HG03103 (cell line): ENCODE measurements around the gene CENPS.
"Not testable (repeated sequence)": the region's sequence is repeated elsewhere in the genome, so short reads cannot be mapped to it uniquely, and the experiment has no call there.

Source experiments
- ATAC-seq: cut with Tn5 transposase; IDR thresholded peaks from one replicate; pipeline ENCODE4 v1.9.1; 2021; ENCODE audit warnings: low read depth; ENCODE audit not compliant: unreplicated experiment

Gene CENPS

DNA sequence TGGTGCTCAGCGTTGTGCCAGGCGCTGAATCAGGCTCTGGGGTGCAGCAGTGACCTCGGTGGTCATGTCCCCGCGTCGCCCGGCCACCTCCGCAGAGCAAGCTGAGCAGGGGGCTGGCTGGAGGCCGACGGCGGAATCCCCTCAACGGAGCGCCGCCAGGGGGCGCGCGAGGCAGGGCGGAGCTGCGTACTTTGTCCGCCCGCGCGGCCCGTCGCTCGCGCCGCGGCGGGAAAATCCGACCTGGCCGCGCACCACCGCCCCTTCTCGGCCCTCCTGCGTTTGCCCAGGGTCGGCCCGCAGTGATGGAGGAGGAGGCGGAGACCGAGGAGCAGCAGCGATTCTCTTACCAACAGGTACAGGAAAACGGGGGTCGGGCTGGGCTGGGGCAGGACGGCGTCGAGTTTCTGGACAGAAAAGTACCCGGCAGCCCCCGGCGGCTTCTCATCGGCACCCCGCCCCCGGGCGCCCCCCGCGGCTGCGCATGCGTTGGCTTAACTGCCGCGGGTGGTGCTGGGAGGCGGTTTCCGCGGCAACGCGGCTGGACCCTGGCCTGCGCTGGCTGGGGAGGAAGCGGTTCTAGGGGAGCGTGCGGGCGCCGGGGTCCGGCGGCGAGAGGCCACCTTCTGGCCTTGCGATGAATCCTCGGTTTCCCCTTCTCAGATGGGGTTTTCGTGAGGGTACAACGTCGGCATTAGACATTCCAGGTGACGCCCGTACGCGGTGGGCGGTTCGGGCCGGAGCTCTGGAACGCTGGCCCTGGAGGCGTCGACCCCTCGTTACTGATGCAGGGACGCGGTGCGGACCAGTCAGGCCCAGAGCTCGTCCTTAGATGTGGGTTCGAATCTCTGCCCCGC is at the start of gene CENPS:
CENPS (plus strand) TSS at position 218 of the 854 bp plus-strand sequence; CDS start at position 303, 85 bp downstream.
- peak; percentile 71 for ATAC-seq

- no peak for ATAC-seq
Measured at GRCh38 chr1:10380594-10381275, 49.5 kb upstream of the CENPS start.

- no peak for ATAC-seq
Measured at GRCh38 chr1:10383630-10384029, 46.6 kb upstream of the CENPS start.

DNA sequence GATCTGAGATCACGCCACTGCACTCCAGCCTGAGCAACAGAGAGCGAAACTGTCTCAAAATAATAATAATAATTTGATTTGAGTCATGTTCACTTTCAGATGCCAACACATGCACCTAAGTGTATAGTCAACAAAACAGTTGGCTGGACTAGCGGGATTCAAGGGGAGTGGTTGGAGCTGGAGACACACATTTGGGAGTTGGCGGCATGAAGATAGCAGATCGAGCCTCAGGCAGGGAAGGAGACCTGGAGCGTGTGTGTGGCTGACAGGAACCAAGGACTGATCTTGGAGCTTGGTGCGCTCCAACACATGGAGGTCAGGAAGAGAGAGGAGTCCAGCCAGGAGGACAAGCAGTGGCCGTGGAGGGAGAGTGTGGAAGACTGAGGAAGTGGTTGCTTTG is 46.0 kb upstream of the CENPS start:
- no peak for ATAC-seq

GRCh38 chr1:10386761-10387676 is 43.2 kb upstream of the CENPS start:
- no peak for ATAC-seq

GRCh38 chr1:10387677-10388386 is 42.4 kb upstream of the CENPS start:
- no peak for ATAC-seq

GRCh38 chr1:10388387-10388715 is 41.9 kb upstream of the CENPS start:
- no peak for ATAC-seq

DNA sequence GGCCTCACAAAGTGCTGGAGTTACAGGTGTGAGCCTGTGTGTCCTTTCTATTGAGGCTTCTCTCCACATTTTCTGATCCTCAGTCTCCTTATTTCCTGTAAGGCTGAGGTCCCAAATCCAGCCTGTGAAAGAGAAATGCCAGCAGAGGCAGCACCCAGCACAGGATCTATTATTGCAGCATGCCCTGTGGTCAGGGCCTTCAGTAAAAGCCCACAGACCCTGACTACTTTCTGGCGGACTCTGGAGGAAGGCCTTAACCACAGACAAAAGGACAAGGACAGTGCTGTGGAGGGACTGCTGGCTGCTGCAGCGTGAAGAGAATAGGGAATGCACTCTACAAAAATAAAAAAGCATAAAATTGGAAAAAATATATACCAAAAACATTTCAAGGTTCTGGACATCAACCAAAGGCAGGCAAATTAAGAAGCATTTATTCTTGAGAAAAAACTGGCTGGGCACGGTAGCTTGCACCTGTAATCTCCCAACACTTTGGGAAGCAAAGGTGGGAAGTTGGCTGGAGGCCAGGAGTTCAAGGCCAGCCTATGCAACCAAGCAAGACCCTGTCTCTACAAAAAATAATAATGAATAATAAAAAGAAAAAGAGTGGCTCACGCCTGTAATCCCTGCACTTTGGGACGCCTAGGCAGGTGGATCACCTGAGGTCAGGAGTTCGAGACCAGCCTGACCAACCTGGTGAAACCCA is 40.8 kb upstream of the CENPS start:
- no peak for ATAC-seq

DNA sequence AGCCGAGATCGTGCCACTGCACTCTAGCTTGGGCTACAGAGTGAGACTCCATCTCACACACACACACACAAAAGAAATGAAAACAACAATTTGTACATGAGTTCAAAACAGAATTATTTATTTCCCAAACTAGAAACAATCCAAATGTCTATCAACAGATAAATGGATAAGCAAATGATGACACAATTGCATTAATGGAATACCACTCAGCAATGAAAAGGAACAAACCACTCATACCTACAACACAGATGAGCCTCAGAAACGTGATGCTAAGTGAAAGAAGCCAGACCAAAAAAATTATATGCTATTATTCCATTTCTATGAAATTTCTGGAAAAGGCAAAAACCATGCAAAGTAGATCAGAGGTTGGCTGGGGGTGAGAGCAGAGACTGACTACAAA is 33.4 kb upstream of the CENPS start:
- ATAC-seq: no peak

DNA sequence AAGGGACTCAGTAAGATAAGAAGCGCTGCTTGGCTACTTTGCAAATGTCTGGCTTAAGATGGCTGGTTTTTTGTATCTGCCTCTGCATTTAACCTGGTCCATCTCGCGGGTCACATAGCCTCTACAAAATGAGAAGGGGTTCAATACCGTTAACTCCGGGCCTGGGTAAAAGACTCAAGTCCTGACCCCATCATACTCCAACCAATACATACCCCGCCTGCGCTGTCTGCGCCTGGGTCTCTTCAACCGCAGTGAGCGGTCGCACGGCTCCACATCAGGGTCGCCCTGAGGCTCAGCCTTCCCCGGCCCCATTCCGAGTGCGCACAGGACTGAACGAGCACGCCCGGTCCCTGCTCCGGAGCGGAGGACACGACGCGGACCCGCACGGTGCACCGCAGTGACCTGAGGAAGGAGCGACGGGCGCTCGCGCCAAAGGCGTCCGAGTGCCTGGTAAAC is 31.9 kb upstream of the CENPS start:
- ATAC-seq: no peak

DNA sequence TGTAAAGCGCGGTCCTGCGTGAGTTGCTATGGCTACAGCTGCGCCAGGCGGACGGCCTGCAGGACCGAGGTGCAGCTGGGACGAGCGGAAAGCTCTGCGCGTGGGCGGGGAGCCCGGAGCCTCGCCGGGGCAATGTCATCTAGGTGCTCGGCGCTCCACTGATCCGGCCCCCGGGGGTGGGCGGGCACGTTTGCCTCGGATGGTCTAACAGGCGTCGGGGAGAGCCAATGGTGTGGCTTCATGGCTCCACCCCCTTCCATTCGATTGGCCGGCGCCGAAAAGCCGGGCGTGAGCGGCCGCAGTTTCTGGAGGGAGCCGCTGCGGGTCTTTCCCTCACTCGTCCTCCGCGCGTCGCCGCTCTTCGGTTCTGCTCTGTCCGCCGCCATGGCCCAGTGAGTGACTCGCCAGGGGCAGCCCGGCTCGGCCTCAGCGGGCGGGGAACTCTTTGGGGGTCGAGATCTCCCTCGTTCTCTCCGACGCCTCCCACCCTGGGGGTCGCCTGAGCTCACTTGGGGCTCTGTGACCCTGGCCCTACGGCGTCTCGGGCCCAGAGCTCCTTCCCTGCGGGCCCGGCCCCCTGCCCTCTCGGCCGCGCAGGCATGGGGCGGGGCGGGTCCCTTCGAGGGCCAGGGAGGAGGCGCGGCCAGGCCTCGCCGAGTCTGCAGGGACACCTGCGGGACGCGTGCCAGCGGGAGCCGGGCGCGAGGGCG is 31.3 kb upstream of the CENPS start, which contains the start of gene PGD:
PGD (plus strand) TSS at position 331 of the 710 bp plus-strand sequence; CDS start at position 385, 54 bp downstream.
- ATAC-seq: peak; percentile 90

- ATAC-seq: no peak
Measured at GRCh38 chr1:10399444-10399941, 30.7 kb upstream of the CENPS start.

DNA sequence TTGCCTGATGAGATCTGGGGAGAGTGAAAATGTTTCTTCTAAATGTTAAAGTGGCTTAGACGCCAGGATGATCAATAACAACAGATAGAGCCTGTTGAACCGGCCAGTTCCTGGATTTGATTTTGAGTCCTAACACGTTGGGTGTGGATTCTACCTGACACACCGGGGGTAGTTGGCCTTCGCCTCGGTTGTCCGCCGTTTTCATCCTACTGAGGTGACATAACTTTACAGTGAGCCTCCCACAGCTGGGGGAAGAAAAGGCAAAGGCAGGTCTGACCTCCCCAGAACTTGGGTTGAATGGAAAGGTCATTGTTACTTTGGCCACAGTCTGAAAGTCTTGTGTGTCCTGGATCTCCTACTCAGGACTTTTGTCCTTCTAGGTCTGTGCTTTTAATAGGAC is 30.2 kb upstream of the CENPS start:
- ATAC-seq: no peak

DNA sequence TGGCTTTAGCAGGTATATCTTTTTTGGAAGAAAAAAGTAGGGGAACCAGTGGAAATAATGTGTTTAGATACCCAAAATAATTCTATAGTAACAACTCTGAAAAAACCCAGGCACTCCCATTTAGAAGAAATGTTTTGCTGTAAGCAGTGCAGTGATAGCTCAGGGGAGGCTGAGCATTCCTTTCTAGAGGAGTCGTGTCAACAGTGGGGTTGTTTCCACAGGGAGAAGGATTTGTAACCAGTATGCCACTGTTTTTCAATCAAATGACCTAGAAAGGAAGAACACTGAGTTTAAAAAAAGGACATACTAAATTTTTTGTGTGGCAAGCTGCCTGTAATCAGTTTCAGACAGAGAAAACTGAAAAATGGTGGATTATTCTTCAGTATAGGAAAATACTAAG is 29.0 kb upstream of the CENPS start:
- no peak for ATAC-seq

DNA sequence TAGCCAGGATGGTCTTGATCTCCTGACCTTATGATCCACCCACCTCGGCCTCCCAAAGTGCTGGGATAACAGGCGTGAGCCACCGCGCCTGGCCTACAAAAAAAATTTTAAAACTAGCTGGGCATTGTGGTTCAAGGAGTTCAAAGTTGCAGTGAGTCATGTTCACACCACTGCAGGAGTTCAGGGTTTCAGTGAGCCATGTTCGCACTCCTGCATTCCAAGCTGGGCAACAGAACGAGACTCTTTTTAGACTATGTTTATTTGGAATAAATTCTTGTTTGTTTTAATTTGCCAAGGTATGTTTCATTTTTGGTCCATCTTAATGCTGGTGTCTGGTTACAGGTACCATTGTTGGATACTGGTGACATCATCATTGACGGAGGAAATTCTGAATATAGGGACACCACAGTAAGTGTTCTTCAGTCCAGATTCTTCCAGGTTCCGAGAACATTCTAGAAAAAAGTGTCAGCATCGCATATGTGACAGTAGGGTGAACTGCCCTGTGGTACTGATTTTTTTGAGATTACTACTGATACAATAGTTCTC is 27.4 kb upstream of the CENPS start:
- ATAC-seq: no peak

- no peak for ATAC-seq
Measured at GRCh38 chr1:10407201-10407600, 23.0 kb upstream of the CENPS start.

DNA sequence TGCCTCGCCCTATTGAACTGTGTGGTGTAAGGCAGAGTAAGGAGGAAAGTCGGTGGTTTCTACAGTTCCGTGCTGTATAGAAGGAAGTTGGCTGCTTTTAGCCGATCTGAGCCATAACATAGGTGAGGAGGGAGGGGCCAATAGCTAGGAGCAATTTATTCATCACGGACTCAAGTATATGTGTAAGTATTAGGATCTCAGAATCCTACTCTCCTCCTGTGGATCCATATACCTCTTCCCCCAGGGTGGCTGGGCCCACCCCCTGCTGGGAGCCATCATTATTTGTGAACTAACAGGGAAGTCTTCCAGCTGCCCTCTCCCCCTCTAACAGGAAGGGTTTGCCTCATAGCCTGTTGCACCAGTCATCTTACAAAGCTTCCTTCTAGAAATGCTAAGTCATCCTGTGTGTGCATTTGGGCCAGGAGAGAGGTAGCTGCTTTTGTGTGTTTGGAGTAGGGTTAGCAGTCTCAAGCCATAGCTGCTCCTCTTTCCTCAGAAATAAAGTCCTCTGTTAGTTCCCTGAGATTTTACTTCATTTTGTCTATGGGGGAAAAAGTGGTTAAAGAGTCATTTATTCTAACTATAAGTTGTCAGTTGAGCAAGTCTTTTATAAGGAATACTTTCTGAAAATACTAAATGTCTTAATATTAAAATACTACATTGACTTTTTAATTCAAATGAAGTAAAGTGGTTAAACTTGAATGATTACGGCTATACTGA is 14.9 kb upstream of the CENPS start:
- ATAC-seq: no peak

- not testable (repeated sequence) for ATAC-seq
Measured at GRCh38 chr1:10415967-10416366, 14.3 kb upstream of the CENPS start.
